GM18909 (cell line): Measurements from ENCODE around the gene PLEKHG4B.
"Not testable (repeated sequence)": the region's sequence is repeated elsewhere in the genome, so short reads cannot be mapped to it uniquely, and the experiment has no call there.

Experiments used
- ATAC-seq: cut with Tn5 transposase; IDR thresholded peaks from one replicate; pipeline ENCODE4 v1.9.1; 2021; ENCODE audit warnings: mild to moderate bottlenecking; ENCODE audit not compliant: unreplicated experiment, poor library complexity

PLEKHG4B gene

GRCh38 chr5:91556-92263 lies at the start of gene PLEKHG4B:
PLEKHG4B (plus strand) TSS chr5:92168; CDS start chr5:92232, 64 bp downstream.
- no peak for ATAC-seq

GRCh38 chr5:42250-42649 lies 49.7 kb upstream of the PLEKHG4B start:
- no peak for ATAC-seq

GRCh38 chr5:48192-48591 lies 43.8 kb upstream of the PLEKHG4B start:
- ATAC-seq: no peak

GRCh38 chr5:49530-49929 lies 42.4 kb upstream of the PLEKHG4B start:
- not testable (repeated sequence) for ATAC-seq

- no peak for ATAC-seq
Measured at GRCh38 chr5:49953-50544, 41.9 kb upstream of the PLEKHG4B start.

GRCh38 chr5:50724-51499 lies 41.1 kb upstream of the PLEKHG4B start:
- ATAC-seq: no peak

GRCh38 chr5:51500-51823 lies 40.5 kb upstream of the PLEKHG4B start:
- ATAC-seq: no peak

- ATAC-seq: no peak
Measured at GRCh38 chr5:53381-54174, 38.4 kb upstream of the PLEKHG4B start.

GRCh38 chr5:54175-54730 lies 37.7 kb upstream of the PLEKHG4B start:
- no peak for ATAC-seq

GRCh38 chr5:54876-55569 lies 36.9 kb upstream of the PLEKHG4B start:
- ATAC-seq: no peak

GRCh38 chr5:56561-57290 lies 35.2 kb upstream of the PLEKHG4B start:
- no peak for ATAC-seq

GRCh38 chr5:60250-60649 lies 31.7 kb upstream of the PLEKHG4B start:
- ATAC-seq: not testable (repeated sequence)

- no peak for ATAC-seq
Measured at GRCh38 chr5:70440-70839, 21.5 kb upstream of the PLEKHG4B start.

GRCh38 chr5:72316-73180 lies 19.4 kb upstream of the PLEKHG4B start:
- ATAC-seq: not testable (repeated sequence)

GRCh38 chr5:73181-73447 lies 18.9 kb upstream of the PLEKHG4B start:
- not testable (repeated sequence) for ATAC-seq

- ATAC-seq: no peak
Measured at GRCh38 chr5:73768-74502, 18.0 kb upstream of the PLEKHG4B start.

GRCh38 chr5:74503-75109 lies 17.4 kb upstream of the PLEKHG4B start:
- no peak for ATAC-seq
